Trophoblast cell (in vitro differentiated cells and primary cell): Measurements from ENCODE around the gene METRNL.
"Not testable (repeated sequence)": the region's sequence is repeated elsewhere in the genome, so short reads cannot be mapped to it uniquely, and the experiment has no call there.

Source experiments
- DNase-seq, 2 donors: peaks; one replicate each; pipeline ENCODE4 v3.0.0-alpha.2; 2016
- H2AFZ ChIP-seq: 2 replicates; pipeline ENCODE4 v1.6.1; 2013; ENCODE audit warnings: low read length, moderate library complexity, mild to moderate bottlenecking; ENCODE audit not compliant: insufficient read depth, poor library complexity
- H2AK5ac ChIP-seq: 2 replicates; pipeline ENCODE4 v1.6.1; 2013; ENCODE audit warnings: mild to moderate bottlenecking, low read length
- H2BK120ac ChIP-seq: 2 replicates; pipeline ENCODE4 v1.6.1; 2013; ENCODE audit warnings: low read length, mild to moderate bottlenecking, moderate library complexity; ENCODE audit not compliant: insufficient read depth, poor library complexity
- H2BK12ac ChIP-seq: 2 replicates; pipeline ENCODE4 v1.6.1; 2013; ENCODE audit warnings: mild to moderate bottlenecking, low read length, moderate library complexity
- H2BK5ac ChIP-seq: 2 replicates; pipeline ENCODE4 v1.6.1; 2013; ENCODE audit warnings: low read length, low read depth, moderate library complexity, mild to moderate bottlenecking; ENCODE audit not compliant: poor library complexity
- H3K14ac ChIP-seq: 2 replicates; pipeline ENCODE4 v1.6.1; 2013; ENCODE audit warnings: mild to moderate bottlenecking, low read length
- H3K18ac ChIP-seq: 2 replicates; pipeline ENCODE4 v1.6.1; 2013; ENCODE audit warnings: mild to moderate bottlenecking, low read length
- H3K23ac ChIP-seq: 2 replicates; pipeline ENCODE4 v1.6.1; 2013; ENCODE audit warnings: low read length
- H3K27ac ChIP-seq: 2 replicates; pipeline ENCODE4 v1.5.1; 2013; ENCODE audit warnings: low read depth, mild to moderate bottlenecking, inconsistent platforms, low read length, moderate library complexity
- H3K27me3 ChIP-seq: 2 replicates; pipeline ENCODE4 v1.6.1; 2013; ENCODE audit warnings: inconsistent platforms, mild to moderate bottlenecking, low read length, moderate library complexity; ENCODE audit not compliant: insufficient read depth
- H3K36me3 ChIP-seq, 2 experiments: 1 replicate in 1 of 2; 2 replicates in 1 of 2; pipeline ENCODE4 v1.6.1; 2013; ENCODE audit warnings: low read length in 2 of 2, mild to moderate bottlenecking in 2 of 2, moderate library complexity in 1 of 2; ENCODE audit not compliant: insufficient read depth in 2 of 2, control insufficient read depth in 1 of 2
- H3K4ac ChIP-seq: 2 replicates; pipeline ENCODE4 v1.6.1; 2013; ENCODE audit warnings: low read depth, mild to moderate bottlenecking, low read length, moderate library complexity
- H3K4me1 ChIP-seq, 2 experiments: 1 replicate in 1 of 2; 2 replicates in 1 of 2; pipeline ENCODE4 v1.6.1; 2013; ENCODE audit warnings: low read length in 2 of 2, mild to moderate bottlenecking in 2 of 2, moderate library complexity in 1 of 2; ENCODE audit not compliant: insufficient read depth in 2 of 2, control insufficient read depth in 1 of 2
- H3K4me2 ChIP-seq: 2 replicates; pipeline ENCODE4 v1.6.1; 2013; ENCODE audit warnings: inconsistent platforms, mild to moderate bottlenecking, low read length, moderate library complexity
- H3K4me3 ChIP-seq: 2 replicates; pipeline ENCODE4 v1.5.1; 2013; ENCODE audit warnings: mild to moderate bottlenecking, low read depth, low read length, inconsistent platforms
- H3K79me1 ChIP-seq: one replicate; pipeline ENCODE4 v1.6.1; 2013; ENCODE audit warnings: low read length
- H3K79me2 ChIP-seq: 2 replicates; pipeline ENCODE4 v1.6.1; 2013; ENCODE audit warnings: low read length, mild to moderate bottlenecking; ENCODE audit not compliant: control insufficient read depth, insufficient read depth, poor library complexity
- H3K9ac ChIP-seq: 2 replicates; pipeline ENCODE4 v1.6.1; 2013; ENCODE audit warnings: mild to moderate bottlenecking, low read length
- H3K9me3 ChIP-seq: 2 replicates; pipeline ENCODE4 v1.6.1; 2013; ENCODE audit warnings: low read depth, mild to moderate bottlenecking, control low read depth, inconsistent platforms, low read length; ENCODE audit not compliant: insufficient read depth
- H4K12ac ChIP-seq: 2 replicates; pipeline ENCODE4 v1.6.1; 2013; ENCODE audit warnings: low read depth, mild to moderate bottlenecking, low read length, moderate library complexity
- H4K8ac ChIP-seq: 2 replicates; pipeline ENCODE4 v1.6.1; 2013; ENCODE audit warnings: low read depth, mild to moderate bottlenecking, low read length, moderate library complexity
- H4K91ac ChIP-seq: one replicate; pipeline ENCODE4 v1.6.1; 2013; ENCODE audit warnings: low read depth, mild to moderate bottlenecking, low read length, moderate library complexity
- WGBS: extraction: QIAGEN DNeasy Blood & Tissue Kit; methylation state at CpG from one replicate; pipeline ENCODE4 v1.1.7; 2013; ENCODE audit warnings: missing lambda C conversion rate; ENCODE audit not compliant: insufficient read length, insufficient coverage; ENCODE audit errors: extremely low coverage; 5-methylcytosine and 5-hydroxymethylcytosine counted together

Gene METRNL

DNA sequence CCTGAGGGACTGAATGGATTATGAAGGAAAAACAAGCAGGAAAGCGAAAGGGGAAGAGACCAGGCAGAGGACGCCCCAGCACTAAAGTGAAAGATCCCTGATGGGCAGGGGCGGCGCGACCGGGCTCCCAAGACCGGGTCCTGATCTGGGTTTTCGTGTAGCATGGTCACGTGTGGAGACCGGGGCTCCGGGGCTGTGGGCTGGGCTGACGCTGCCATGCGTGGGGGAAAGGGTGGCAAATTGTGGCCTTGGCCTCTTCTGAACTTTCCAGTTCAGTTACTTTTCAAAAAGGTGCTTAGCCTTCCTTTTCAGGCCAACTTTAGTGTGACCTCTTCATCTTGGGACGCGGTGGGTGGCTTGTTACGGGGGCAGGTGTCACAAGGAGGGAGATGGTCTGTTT lies 57.5 kb downstream of the METRNL start:
- Histone ChIP-seq H2AFZ (no peak overlapping the region), H2BK12ac (no peak overlapping the region), H3K36me3 (no peaks in the 10 kb centered on the region), H3K18ac (no peak overlapping the region), H3K4ac (no peak overlapping the region), H4K12ac (no peak overlapping the region), H3K79me1 (no peaks in the 10 kb centered on the region), H4K91ac (no peak overlapping the region), H3K9me3 (peaks cover 32% of the 10 kb centered on the region), H3K27me3 (no peaks in the 10 kb centered on the region), H2AK5ac (no peak overlapping the region), H4K8ac (no peak overlapping the region), H2BK120ac (no peak overlapping the region), H3K4me3 (no peak overlapping the region), H3K4me1 (no peaks in the 10 kb centered on the region), H3K79me2 (no peaks in the 10 kb centered on the region), H3K23ac (no peak overlapping the region), H3K9ac (no peak overlapping the region), H2BK5ac (no peak overlapping the region), H3K4me2 (no peak overlapping the region), H3K27ac (no peak overlapping the region), H3K14ac (no peak overlapping the region)
- no CpG with 5 or more reads among the region's 16 CpGs for WGBS
- DNase-seq, result no peak

DNA sequence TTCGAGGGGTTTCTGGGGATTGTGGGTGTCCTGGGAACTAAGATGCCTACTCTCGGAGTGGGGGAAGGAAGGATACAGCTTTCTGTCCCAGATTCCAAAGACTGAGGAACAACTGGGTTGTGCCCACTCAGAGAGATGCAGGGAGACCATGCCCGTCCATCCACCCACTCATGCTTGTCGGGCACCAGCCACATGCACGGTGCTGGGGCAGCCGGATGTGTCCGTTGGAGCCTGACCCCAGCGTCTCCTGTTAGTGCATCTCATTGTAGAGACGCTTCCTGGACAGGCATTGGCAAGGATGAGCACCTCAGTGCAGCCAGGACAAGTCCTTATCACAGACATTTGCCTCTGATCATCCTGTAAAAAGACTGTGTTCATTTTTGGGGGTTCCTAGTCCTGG lies 58.1 kb downstream of the METRNL start:
- Histone ChIP-seq H3K14ac (no peak overlapping the region), H3K9me3 (peaks cover 28% of the 10 kb centered on the region), H2BK12ac (no peak overlapping the region), H3K27me3 (no peaks in the 10 kb centered on the region), H3K4me2 (no peak overlapping the region), H3K4me3 (peak overlapping the region; percentile 28), H3K79me1 (no peaks in the 10 kb centered on the region), H2BK120ac (no peak overlapping the region), H3K18ac (no peak overlapping the region), H3K79me2 (no peaks in the 10 kb centered on the region), H4K12ac (no peak overlapping the region), H2BK5ac (no peak overlapping the region), H4K8ac (no peak overlapping the region), H3K27ac (no peak overlapping the region), H3K23ac (no peak overlapping the region), H2AK5ac (no peak overlapping the region), H2AFZ (no peak overlapping the region), H3K4me1 (no peaks in the 10 kb centered on the region), H4K91ac (no peak overlapping the region), H3K36me3 (no peaks in the 10 kb centered on the region), H3K9ac (no peak overlapping the region), H3K4ac (no peak overlapping the region)
- DNase-seq, result no peak
- no CpG with 5 or more reads among the region's 9 CpGs for WGBS

DNA sequence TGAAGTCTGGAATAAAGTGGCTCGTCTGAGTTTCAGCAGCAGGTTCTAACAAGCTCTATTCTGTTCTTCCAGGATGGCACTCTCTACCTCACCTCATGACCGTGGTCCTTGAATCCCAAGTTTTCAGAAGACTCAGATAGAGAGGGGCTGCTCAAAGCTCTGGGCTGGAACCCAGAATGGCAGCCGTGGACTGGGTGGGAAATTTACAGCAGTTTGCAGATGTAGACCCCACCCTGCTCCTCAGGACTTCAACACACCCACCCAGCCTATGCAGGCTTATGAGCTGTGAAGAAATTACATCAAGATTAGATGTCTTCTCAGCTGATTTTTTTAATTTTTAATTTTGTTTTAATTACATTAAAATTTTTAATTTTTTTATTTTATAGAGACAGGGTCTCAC lies 59.4 kb downstream of the METRNL start:
- Histone ChIP-seq H3K9me3 (peaks cover 22% of the 10 kb centered on the region), H4K8ac (no peak overlapping the region), H2BK5ac (no peak overlapping the region), H4K12ac (no peak overlapping the region), H3K4ac (no peak overlapping the region), H2BK12ac (no peak overlapping the region), H3K27ac (no peak overlapping the region), H2BK120ac (no peak overlapping the region), H3K79me2 (no peaks in the 10 kb centered on the region), H2AK5ac (no peak overlapping the region), H3K79me1 (no peaks in the 10 kb centered on the region), H3K36me3 (no peaks in the 10 kb centered on the region), H3K4me2 (no peak overlapping the region), H3K23ac (no peak overlapping the region), H3K14ac (no peak overlapping the region), H2AFZ (no peak overlapping the region), H3K4me1 (no peaks in the 10 kb centered on the region), H4K91ac (no peak overlapping the region), H3K4me3 (no peak overlapping the region), H3K9ac (no peak overlapping the region), H3K18ac (no peak overlapping the region), H3K27me3 (no peaks in the 10 kb centered on the region)
- DNase-seq, result no peak
- WGBS, result no CpG with 5 or more reads among the region's 3 CpGs

DNA sequence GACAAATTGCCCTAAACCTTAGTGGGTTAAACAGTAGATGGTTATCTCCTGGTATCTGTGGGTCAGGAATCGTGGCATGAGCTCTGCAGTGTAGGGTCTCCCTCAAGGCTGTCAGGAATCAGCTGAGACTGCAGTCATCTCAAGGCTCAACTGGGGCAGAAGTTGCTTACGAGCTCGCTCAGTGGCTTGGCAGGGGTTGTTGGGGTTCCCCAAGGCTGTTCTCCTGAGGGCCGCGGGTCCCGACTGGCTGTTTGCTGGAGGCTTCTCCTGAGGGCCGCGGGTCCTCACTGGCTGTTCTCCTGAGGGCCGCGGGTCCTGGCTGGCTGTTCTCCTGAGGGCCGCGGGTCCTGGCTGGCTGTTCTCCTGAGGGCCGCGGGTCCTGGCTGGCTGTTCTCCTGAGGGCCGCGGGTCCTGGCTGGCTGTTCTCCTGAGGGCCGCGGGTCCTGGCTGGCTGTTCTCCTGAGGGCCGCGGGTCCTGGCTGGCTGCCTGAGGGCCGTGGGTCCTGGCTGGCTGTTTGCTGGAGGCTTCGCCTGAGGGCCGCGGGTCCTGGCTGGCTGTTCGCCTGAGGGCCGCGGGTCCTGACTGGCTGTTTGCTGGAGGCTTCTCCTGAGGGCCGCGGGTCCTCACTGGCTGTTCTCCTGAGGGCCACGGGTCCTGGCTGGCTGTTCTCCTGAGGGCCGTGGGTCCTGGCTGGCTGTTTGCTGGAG lies 60.3 kb downstream of the METRNL start:
- H3K27ac ChIP-seq, H2BK5ac ChIP-seq, H3K79me2 ChIP-seq, H2AK5ac ChIP-seq, H4K91ac ChIP-seq, H3K23ac ChIP-seq, H3K36me3 ChIP-seq, H3K4me1 ChIP-seq, H4K8ac ChIP-seq, H3K18ac ChIP-seq, H2AFZ ChIP-seq, DNase-seq, H3K4me2 ChIP-seq, H3K14ac ChIP-seq, H3K27me3 ChIP-seq, H3K79me1 ChIP-seq, H3K9ac ChIP-seq, H4K12ac ChIP-seq, H2BK12ac ChIP-seq, H3K4me3 ChIP-seq, H2BK120ac ChIP-seq, H3K4ac ChIP-seq: not testable (repeated sequence)
- H3K9me3 ChIP-seq, result peaks cover 25% of the 10 kb centered on the region
- WGBS, result no CpG with 5 or more reads among the region's 31 CpGs
